Hepatocyte (in vitro differentiated cells): ENCODE results near the gene MED7. TPM values are rescaled to one million over a fixed set of nuclear protein-coding genes. Genes with fewer than 3 reads are reported as not detected.

Experiments used
- DNase-seq: peaks from one replicate; pipeline ENCODE4 v3.0.0-alpha.2; 2016; ENCODE audit warnings: low spot score
- H2AFZ ChIP-seq: fragments of 200-600 bp; sonication (generic); 2 replicates; pipeline ENCODE4 v1.6.0; 2016; ENCODE audit warnings: antibody characterized with exemption, mild to moderate bottlenecking
- H3K27ac ChIP-seq: fragments of 200-600 bp; sonication (generic); 2 replicates; pipeline ENCODE4 v1.5.1; 2016; ENCODE audit warnings: mild to moderate bottlenecking
- H3K27me3 ChIP-seq: fragments of 200-600 bp; sonication (generic); 2 replicates; pipeline ENCODE4 v1.6.1; 2016
- H3K36me3 ChIP-seq: fragments of 200-600 bp; sonication (generic); replicated peaks from 2 replicates; pipeline ENCODE4 v1.5.1; 2016; ENCODE audit warnings: low read depth; ENCODE audit not compliant: insufficient read depth
- H3K4me1 ChIP-seq: fragments of 200-600 bp; sonication (generic); 2 replicates; pipeline ENCODE4 v1.5.1; 2016; ENCODE audit warnings: mild to moderate bottlenecking, moderate library complexity; ENCODE audit not compliant: insufficient read depth
- H3K4me2 ChIP-seq: fragments of 200-600 bp; sonication (generic); 2 replicates; pipeline ENCODE4 v1.6.0; 2016
- H3K4me3 ChIP-seq: fragments of 200-600 bp; sonication (generic); 2 replicates; pipeline ENCODE4 v1.5.1; 2016; ENCODE audit warnings: mild to moderate bottlenecking
- H3K79me2 ChIP-seq: fragments of 200-600 bp; sonication (generic); 2 replicates; pipeline ENCODE4 v1.6.0; 2017; ENCODE audit warnings: mild to moderate bottlenecking
- H3K9me2 ChIP-seq: fragments of 200-600 bp; sonication (generic); replicated peaks from 2 replicates; pipeline ENCODE4 v1.6.0; 2017; ENCODE audit warnings: mild to moderate bottlenecking; ENCODE audit not compliant: insufficient read depth
- H3K9me3 ChIP-seq: fragments of 200-600 bp; sonication (generic); 2 replicates; pipeline ENCODE4 v1.5.1; 2016; ENCODE audit warnings: low read depth, mild to moderate bottlenecking
- H4K20me1 ChIP-seq: fragments of 200-600 bp; sonication (generic); 2 replicates; pipeline ENCODE4 v1.6.0; 2016; ENCODE audit warnings: mild to moderate bottlenecking; ENCODE audit not compliant: insufficient read depth, poor library complexity, severe bottlenecking
- EZH2 ChIP-seq: fragments of 200-600 bp; sonication (generic); IDR thresholded peaks from 2 replicates; pipeline ENCODE4 v1.6.1; 2016; ENCODE audit warnings: antibody characterized with exemption, mild to moderate bottlenecking, borderline replicate concordance
- EZH2phosphoT487 ChIP-seq: fragments of 200-600 bp; sonication (generic); IDR thresholded peaks from one replicate; pipeline ENCODE4 v1.6.1; 2018; ENCODE audit warnings: antibody characterized with exemption, mild to moderate bottlenecking, low read depth, moderate library complexity; ENCODE audit not compliant: unreplicated experiment, severe bottlenecking
- WGBS: methylation state at CpG from one replicate; pipeline ENCODE4 v1.1.6; 2016; ENCODE audit warnings: low lambda C conversion rate; ENCODE audit errors: missing lambda C conversion rate; 5-methylcytosine and 5-hydroxymethylcytosine counted together
- polyA plus RNA-seq: library from polyadenylated mRNA; unstranded; fragments of >200 nt; fragmentation: Nextera tagmentation; extraction: Ambion mirVana; gene quantifications from 2 replicates; pipeline ENCODE4 v1.2.1, GENCODE V29; 2016
- total RNA-seq: library from RNA; depleted of rRNA; stranded (reverse); fragments of >200 nt; gene quantifications from 2 replicates; pipeline ENCODE4 v1.2.3, GENCODE V29; 2014
- TF ChIP-seq, protein P1 (sequence below): fragments of 200-600 bp; sonication (generic); IDR thresholded peaks from 2 replicates; pipeline ENCODE4 v1.5.1; 2016; ENCODE audit warnings: antibody characterized with exemption, mild to moderate bottlenecking; ENCODE audit not compliant: poor library complexity

MED7 gene
- total and polyA plus RNA-seq, 2 experiments from 2014 or later: 16.8 to 20.7 TPM

DNA sequence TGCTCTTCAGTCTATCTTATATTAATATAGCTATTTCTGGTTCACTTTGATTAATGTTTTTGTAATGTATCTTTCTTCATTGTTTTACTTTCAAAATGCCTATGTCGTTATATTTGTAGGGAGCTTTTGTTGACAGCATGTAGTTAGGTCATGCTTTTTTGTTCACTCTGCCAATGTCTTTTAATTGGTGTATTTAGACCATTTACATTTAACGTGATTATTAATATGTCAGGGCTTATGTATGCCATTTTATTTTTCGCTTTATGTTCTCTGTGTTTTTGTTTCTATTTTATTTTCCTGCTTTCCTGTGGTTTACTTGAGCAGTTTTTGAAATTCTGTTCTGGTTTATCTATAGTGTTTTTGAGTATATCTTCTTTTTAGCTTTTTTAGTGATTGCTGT is 12.6 kb upstream of the MED7 start:
- Histone ChIP-seq H3K27ac (no peak overlapping the region), H3K9me3 (no peaks in the 10 kb centered on the region), H3K27me3 (no peaks in the 10 kb centered on the region), H3K79me2 (no peaks in the 10 kb centered on the region), H3K36me3 (no peaks in the 10 kb centered on the region), H3K4me1 (no peaks in the 10 kb centered on the region), H2AFZ (no peak overlapping the region), H3K4me2 (no peak overlapping the region), H3K9me2 (no peaks in the 10 kb centered on the region), H4K20me1 (no peaks in the 10 kb centered on the region), H3K4me3 (no peak overlapping the region)
- 87% methylated on average over 3 of the region's 3 CpGs for WGBS
- DNase-seq: no peak
- TF ChIP-seq, protein P1, sequence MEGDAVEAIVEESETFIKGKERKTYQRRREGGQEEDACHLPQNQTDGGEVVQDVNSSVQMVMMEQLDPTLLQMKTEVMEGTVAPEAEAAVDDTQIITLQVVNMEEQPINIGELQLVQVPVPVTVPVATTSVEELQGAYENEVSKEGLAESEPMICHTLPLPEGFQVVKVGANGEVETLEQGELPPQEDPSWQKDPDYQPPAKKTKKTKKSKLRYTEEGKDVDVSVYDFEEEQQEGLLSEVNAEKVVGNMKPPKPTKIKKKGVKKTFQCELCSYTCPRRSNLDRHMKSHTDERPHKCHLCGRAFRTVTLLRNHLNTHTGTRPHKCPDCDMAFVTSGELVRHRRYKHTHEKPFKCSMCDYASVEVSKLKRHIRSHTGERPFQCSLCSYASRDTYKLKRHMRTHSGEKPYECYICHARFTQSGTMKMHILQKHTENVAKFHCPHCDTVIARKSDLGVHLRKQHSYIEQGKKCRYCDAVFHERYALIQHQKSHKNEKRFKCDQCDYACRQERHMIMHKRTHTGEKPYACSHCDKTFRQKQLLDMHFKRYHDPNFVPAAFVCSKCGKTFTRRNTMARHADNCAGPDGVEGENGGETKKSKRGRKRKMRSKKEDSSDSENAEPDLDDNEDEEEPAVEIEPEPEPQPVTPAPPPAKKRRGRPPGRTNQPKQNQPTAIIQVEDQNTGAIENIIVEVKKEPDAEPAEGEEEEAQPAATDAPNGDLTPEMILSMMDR: no peak
- TF ChIP-seq EZH2phosphoT487 (no peak), EZH2 (no peak)

GRCh38 chr5:157150995-157151394 is 8.3 kb upstream of the MED7 start:
- H3K4me2 ChIP-seq: no peak overlapping the region
- H3K27me3 ChIP-seq: no peaks in the 10 kb centered on the region
- no peak for TF ChIP-seq EZH2phosphoT487
- TF ChIP-seq EZH2: no peak
- TF ChIP-seq, protein P1: no peak
- no peak overlapping the region for H2AFZ ChIP-seq
- H3K36me3 ChIP-seq: no peaks in the 10 kb centered on the region
- no peaks in the 10 kb centered on the region for H3K9me2 ChIP-seq
- 85% methylated on average over 3 of the region's 3 CpGs for WGBS
- no peak overlapping the region for H3K4me3 ChIP-seq
- H3K4me1 ChIP-seq: no peaks in the 10 kb centered on the region
- H3K9me3 ChIP-seq: no peaks in the 10 kb centered on the region
- no peaks in the 10 kb centered on the region for H4K20me1 ChIP-seq
- H3K79me2 ChIP-seq: no peaks in the 10 kb centered on the region
- DNase-seq: no peak
- no peak overlapping the region for H3K27ac ChIP-seq

DNA sequence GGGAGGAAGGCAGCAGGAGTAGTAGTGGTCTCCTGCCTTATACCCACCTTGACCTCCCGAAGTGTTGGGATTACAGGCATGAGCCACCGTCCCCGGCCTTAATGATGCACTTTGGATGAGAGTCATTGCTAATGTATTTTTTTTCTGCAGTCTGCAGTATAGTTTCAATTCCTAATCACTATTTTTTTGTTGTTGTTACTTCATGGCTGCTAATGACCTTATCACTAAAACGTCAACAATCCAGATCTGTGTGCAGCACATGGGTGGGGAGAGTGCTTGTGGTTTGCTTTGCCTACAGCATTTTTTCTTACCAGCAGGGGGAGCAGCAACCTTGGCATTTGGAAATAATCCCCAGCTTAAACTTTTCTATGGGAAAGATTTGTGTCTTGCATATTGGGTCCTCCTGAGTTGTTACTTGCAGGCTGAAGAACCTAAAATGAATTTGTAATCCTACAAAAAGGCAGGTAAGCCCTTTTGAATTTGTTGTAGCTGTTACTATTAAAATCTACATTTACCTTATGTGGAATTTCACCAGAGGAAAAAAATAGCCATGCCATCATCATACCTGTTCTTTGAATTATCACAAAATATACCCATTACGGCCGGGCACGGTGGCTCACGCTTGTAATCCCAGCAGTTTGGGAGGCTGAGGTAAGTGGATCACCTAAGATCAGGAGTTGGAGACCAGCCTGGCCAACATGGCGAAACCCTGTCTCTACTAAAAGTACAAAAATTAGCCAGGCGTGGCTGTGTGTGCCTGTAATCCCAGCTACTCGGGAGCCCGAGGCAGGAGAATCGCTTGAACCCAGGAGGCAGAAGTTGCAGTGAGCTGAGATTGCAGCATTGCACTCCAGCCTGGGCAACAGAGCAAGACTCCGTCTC is 6.3 kb upstream of the MED7 start:
- TF ChIP-seq EZH2phosphoT487 (no peak), EZH2 (no peak)
- TF ChIP-seq, protein P1: peak; percentile 85
- H3K4me3 ChIP-seq: no peak overlapping the region
- no peaks in the 10 kb centered on the region for H4K20me1 ChIP-seq
- DNase-seq: peak; percentile 85
- H3K27ac ChIP-seq: no peak overlapping the region
- no peaks in the 10 kb centered on the region for H3K4me1 ChIP-seq
- H2AFZ ChIP-seq: no peak overlapping the region
- WGBS: 80% methylated on average over 14 of the region's 14 CpGs
- H3K79me2 ChIP-seq: no peaks in the 10 kb centered on the region
- no peak overlapping the region for H3K4me2 ChIP-seq
- H3K9me3 ChIP-seq: no peaks in the 10 kb centered on the region
- H3K36me3 ChIP-seq: no peaks in the 10 kb centered on the region
- H3K9me2 ChIP-seq: no peaks in the 10 kb centered on the region
- no peaks in the 10 kb centered on the region for H3K27me3 ChIP-seq
